Left ventricle myocardium inferior (tissue), 1 donor: ENCODE data around the gene SNRPB. TPM values are rescaled to one million over a fixed set of nuclear protein-coding genes. Genes with fewer than 3 reads are reported as not detected.

ENCODE experiments used
- DNase-seq: peaks from one replicate; pipeline ENCODE4 v3.0.0-alpha.2; 2020
- H3K27ac ChIP-seq: fragments of 200-600 bp; replicated peaks from 2 replicates; pipeline ENCODE4 v1.8.0; 2021
- H3K27me3 ChIP-seq: fragments of 200-600 bp; 2 replicates; pipeline ENCODE4 v1.8.0; 2021; ENCODE audit warnings: low read depth
- H3K36me3 ChIP-seq: fragments of 200-600 bp; 2 replicates; pipeline ENCODE4 v1.8.0; 2021
- H3K4me1 ChIP-seq: fragments of 200-600 bp; 2 replicates; pipeline ENCODE4 v1.8.0; 2021
- H3K4me3 ChIP-seq: fragments of 200-600 bp; 2 replicates; pipeline ENCODE4 v1.8.0; 2021; ENCODE audit warnings: mild to moderate bottlenecking, moderate library complexity
- H3K9me3 ChIP-seq: fragments of 200-600 bp; replicated peaks from 2 replicates; pipeline ENCODE4 v1.8.0; 2021
- intact Hi-C: fragments of 100-400 bp; cut with micrococcal nuclease; formaldehyde crosslinking; loops from one replicate; pipeline ENCODE4 v1.11.0; 2022
- total RNA-seq: library from RNA; stranded (reverse); fragmentation: NEBNext Ultra II Directional; extraction: Animal tissue kit (Norgen Biotek cat#: 25700); gene quantifications from one replicate; pipeline ENCODE4 v1.2.1, GENCODE V29; 2021
- TF ChIP-seq, protein P1 (sequence below): fragments of 200-600 bp; IDR thresholded peaks from 2 replicates; pipeline ENCODE4 v1.8.0; 2021; ENCODE audit warnings: antibody characterized with exemption, mild to moderate bottlenecking, borderline replicate concordance
- donor health status: DM: no; HTN: yes; CAD: no; lungs with severe emphysema.

SNRPB gene
- total RNA-seq, 1 donor from 2014 or later = 49.3 TPM

GRCh38 chr20:2480381-2480780 lies 9.8 kb upstream of the SNRPB start:
- Histone ChIP-seq H3K4me1 (peaks cover 8% of the 10 kb centered on the region), H3K9me3 (peaks cover 7% of the 10 kb centered on the region), H3K27ac (no peak overlapping the region), H3K36me3 (peaks cover 53% of the 10 kb centered on the region), H3K27me3 (no peaks in the 10 kb centered on the region), H3K4me3 (no peak overlapping the region)
- intact Hi-C loops = no loop called here
- no peak for DNase-seq
- TF ChIP-seq, protein P1, sequence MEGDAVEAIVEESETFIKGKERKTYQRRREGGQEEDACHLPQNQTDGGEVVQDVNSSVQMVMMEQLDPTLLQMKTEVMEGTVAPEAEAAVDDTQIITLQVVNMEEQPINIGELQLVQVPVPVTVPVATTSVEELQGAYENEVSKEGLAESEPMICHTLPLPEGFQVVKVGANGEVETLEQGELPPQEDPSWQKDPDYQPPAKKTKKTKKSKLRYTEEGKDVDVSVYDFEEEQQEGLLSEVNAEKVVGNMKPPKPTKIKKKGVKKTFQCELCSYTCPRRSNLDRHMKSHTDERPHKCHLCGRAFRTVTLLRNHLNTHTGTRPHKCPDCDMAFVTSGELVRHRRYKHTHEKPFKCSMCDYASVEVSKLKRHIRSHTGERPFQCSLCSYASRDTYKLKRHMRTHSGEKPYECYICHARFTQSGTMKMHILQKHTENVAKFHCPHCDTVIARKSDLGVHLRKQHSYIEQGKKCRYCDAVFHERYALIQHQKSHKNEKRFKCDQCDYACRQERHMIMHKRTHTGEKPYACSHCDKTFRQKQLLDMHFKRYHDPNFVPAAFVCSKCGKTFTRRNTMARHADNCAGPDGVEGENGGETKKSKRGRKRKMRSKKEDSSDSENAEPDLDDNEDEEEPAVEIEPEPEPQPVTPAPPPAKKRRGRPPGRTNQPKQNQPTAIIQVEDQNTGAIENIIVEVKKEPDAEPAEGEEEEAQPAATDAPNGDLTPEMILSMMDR = no peak

DNA sequence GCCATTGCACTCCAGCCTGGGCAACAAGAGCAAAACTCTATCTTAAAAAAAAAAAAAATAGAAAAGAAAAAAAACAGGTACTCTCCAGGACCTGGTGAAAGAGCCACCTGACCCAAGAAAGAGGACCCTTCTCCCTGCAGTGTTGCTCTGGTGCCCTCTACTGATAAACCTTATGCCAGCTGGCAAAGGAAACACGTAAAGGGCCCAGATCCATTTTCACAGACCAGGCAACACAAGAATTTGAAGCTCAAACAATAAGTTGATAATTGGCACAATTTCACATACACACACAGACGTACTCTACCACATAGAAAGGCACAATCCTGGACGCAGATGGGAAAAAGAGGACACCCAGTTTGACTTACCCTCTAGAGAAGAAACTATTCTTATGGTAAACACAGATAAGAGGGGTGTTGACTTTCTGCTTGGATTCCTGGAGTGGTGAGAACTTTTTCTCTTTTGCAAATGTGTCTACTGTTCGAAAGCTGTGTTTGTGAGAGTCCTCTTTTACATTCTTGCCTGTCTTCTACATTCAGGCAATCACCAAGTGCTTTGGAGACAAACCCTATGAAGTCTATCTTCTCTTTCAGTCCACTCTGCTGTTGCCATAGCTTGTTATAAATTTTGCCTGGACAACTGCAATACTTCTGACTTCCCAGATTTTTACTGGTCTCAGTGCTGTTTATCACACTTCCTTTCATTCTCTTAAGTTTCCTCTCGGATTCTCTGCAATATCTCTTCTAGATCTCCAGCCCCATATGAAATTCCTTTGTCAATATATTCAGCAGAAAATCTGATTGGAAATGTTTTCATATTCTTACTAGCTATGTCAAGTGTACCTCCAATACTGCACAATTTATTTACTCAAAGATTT lies 6.4 kb upstream of the SNRPB start:
- no peak overlapping the region for H3K4me3 ChIP-seq
- no peak for DNase-seq
- peak overlapping the region; percentile 25 for H3K27ac ChIP-seq
- intact Hi-C loops = no loop called here
- TF ChIP-seq, protein P1 = no peak
- no peaks in the 10 kb centered on the region for H3K27me3 ChIP-seq
- H3K4me1 ChIP-seq = no peaks in the 10 kb centered on the region
- H3K36me3 ChIP-seq = peaks cover 22% of the 10 kb centered on the region
- H3K9me3 ChIP-seq = peaks cover 7% of the 10 kb centered on the region

- Histone ChIP-seq H3K4me3 (no peak overlapping the region), H3K9me3 (peaks cover 7% of the 10 kb centered on the region), H3K36me3 (peaks cover 14% of the 10 kb centered on the region), H3K27me3 (no peaks in the 10 kb centered on the region), H3K4me1 (peaks cover 4% of the 10 kb centered on the region), H3K27ac (no peak overlapping the region)
- DNase-seq = no peak
- intact Hi-C loops = no loop called here
- TF ChIP-seq, protein P1 = no peak
These were observed 5.5 kb upstream of the SNRPB start for GRCh38 chr20:2475850-2476741.

DNA sequence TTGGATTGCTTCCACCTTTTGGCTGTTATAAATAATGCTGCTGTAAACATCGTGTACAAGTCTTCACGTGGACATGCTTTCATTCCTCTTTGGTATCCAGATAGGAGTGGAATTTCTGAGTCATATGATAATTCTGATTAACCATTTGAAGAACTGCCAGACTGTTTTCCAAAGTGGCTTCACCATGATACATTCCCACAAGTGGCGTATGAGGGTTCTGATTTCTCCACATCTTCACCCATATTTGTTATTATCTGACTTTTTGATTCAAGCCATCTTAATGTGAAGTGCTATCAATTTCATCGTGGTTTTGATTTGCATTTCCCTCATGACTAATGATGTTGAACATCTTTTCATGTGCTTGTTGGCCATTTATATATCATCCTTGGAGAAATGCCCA lies 2.9 kb upstream of the SNRPB start:
- H3K4me1 ChIP-seq = peaks cover 26% of the 10 kb centered on the region
- no peak overlapping the region for H3K27ac ChIP-seq
- H3K27me3 ChIP-seq = no peaks in the 10 kb centered on the region
- TF ChIP-seq, protein P1 = no peak
- no peak for DNase-seq
- H3K36me3 ChIP-seq = no peaks in the 10 kb centered on the region
- intact Hi-C loops = no loop called here
- H3K9me3 ChIP-seq = no peaks in the 10 kb centered on the region
- no peak overlapping the region for H3K4me3 ChIP-seq

DNA sequence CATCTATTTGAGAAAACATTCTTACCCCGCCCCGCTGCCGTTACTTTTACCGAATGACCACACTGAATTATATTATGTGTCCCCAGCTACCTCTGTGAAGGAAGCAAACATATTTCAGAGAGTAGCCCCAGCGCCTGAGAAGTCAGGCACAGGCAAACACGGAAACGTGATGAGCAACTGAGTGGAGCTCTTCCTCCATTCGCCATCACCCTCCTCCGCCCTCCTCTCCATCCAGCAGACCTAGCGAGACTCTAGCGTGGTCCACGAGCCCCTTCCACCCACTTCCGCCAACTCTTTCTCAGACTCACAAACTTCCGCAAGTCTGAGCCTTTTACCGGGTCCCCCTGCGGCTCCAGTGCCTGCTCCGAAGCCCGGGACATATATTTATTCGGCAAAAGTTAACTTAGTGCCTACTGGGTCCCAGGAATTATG lies 582 bp downstream of the SNRPB start:
- intact Hi-C loops = no loop called here
- H3K27ac ChIP-seq = peak overlapping the region; percentile 95
- DNase-seq = no peak
- H3K4me1 ChIP-seq = peaks cover 33% of the 10 kb centered on the region
- peak overlapping the region; percentile 90 for H3K4me3 ChIP-seq
- H3K9me3 ChIP-seq = no peaks in the 10 kb centered on the region
- peaks cover 26% of the 10 kb centered on the region for H3K36me3 ChIP-seq
- no peaks in the 10 kb centered on the region for H3K27me3 ChIP-seq
- TF ChIP-seq, protein P1 = no peak
